Neural progenitor cell (in vitro differentiated cells): ENCODE results near the gene SLC2A9. TPM values are rescaled to one million over a fixed set of nuclear protein-coding genes. Genes with fewer than 3 reads are reported as not detected.
A peak's percentile ranks its signal among the peaks of the same experiment; 100 is the strongest.

Source experiments
- DNase-seq: peaks from one replicate; pipeline ENCODE4 v3.0.0-alpha.2; 2016; ENCODE audit warnings: low spot score
- H2AFZ ChIP-seq: fragments of 200-600 bp; sonication (generic); replicated peaks from 2 replicates; pipeline ENCODE4 v1.6.1; 2016; ENCODE audit warnings: antibody characterized with exemption
- H3F3A ChIP-seq: fragments of 200-600 bp; sonication (generic); 2 replicates; pipeline ENCODE4 v1.6.1; 2016; ENCODE audit warnings: antibody characterized with exemption, low read depth
- H3K27ac ChIP-seq: fragments of 200-600 bp; sonication (generic); 2 replicates; pipeline ENCODE4 v1.5.1; 2016; ENCODE audit warnings: mild to moderate bottlenecking
- H3K27me3 ChIP-seq: fragments of 200-600 bp; sonication (generic); 2 replicates; pipeline ENCODE4 v1.6.1; 2016; ENCODE audit warnings: mild to moderate bottlenecking, moderate library complexity
- H3K36me3 ChIP-seq: fragments of 200-600 bp; sonication (generic); 2 replicates; pipeline ENCODE4 v1.5.1; 2016
- H3K4me1 ChIP-seq: fragments of 200-600 bp; sonication (generic); 2 replicates; pipeline ENCODE4 v1.6.1; 2016; ENCODE audit warnings: mixed run types
- H3K4me2 ChIP-seq: fragments of 200-600 bp; sonication (generic); 2 replicates; pipeline ENCODE4 v1.6.1; 2016
- H3K4me3 ChIP-seq: fragments of 200-600 bp; sonication (generic); 2 replicates; pipeline ENCODE4 v1.5.1; 2016
- H3K79me2 ChIP-seq: fragments of 200-600 bp; sonication (generic); 2 replicates; pipeline ENCODE4 v1.6.1; 2016; ENCODE audit warnings: low read depth
- H3K9ac ChIP-seq: fragments of 200-600 bp; sonication (generic); 2 replicates; pipeline ENCODE4 v1.6.1; 2016
- H3K9me3 ChIP-seq: fragments of 200-600 bp; sonication (generic); 2 replicates; pipeline ENCODE4 v1.5.1; 2016; ENCODE audit warnings: low read depth
- H4K20me1 ChIP-seq: fragments of 200-600 bp; sonication (generic); 2 replicates; pipeline ENCODE4 v1.6.1; 2016; ENCODE audit warnings: low read depth
- H3K27ac Mint-ChIP-seq: 3 replicates; pipeline ENCODE4 v1.8.0; 2021; ENCODE audit warnings: mixed read lengths
- H3K27me3 Mint-ChIP-seq: 2 replicates; pipeline ENCODE4 v1.8.0; 2022; ENCODE audit warnings: low read depth, mild to moderate bottlenecking, inconsistent platforms, moderate library complexity, mixed read lengths; ENCODE audit not compliant: insufficient read depth
- H3K36me3 Mint-ChIP-seq: 3 replicates; pipeline ENCODE4 v1.8.0; 2021; ENCODE audit warnings: mixed read lengths
- H3K4me1 Mint-ChIP-seq: 3 replicates; pipeline ENCODE4 v1.8.0; 2021; ENCODE audit warnings: mixed read lengths
- H3K4me3 Mint-ChIP-seq: 3 replicates; pipeline ENCODE4 v1.8.0; 2021; ENCODE audit warnings: mild to moderate bottlenecking, moderate library complexity, mixed read lengths
- H3K9me3 Mint-ChIP-seq: 3 replicates; pipeline ENCODE4 v1.8.0; 2020; ENCODE audit warnings: mixed read lengths
- EZH2 ChIP-seq: fragments of 200-600 bp; sonication (generic); IDR thresholded peaks from 2 replicates; pipeline ENCODE4 v1.6.1; 2017; ENCODE audit warnings: antibody characterized with exemption, mild to moderate bottlenecking, moderate library complexity
- EZH2phosphoT487 ChIP-seq: fragments of 200-600 bp; sonication (generic); IDR thresholded peaks from 2 replicates; pipeline ENCODE4 v1.6.1; 2017; ENCODE audit warnings: antibody characterized with exemption
- total RNA-seq: library from RNA; depleted of rRNA; stranded (reverse); fragments of >200 nt; gene quantifications from 2 replicates; pipeline ENCODE4 v1.2.3, GENCODE V29; 2015; ENCODE audit warnings: low replicate concordance
- TF ChIP-seq, protein P1 (sequence below): fragments of 200-600 bp; sonication (generic); IDR thresholded peaks from 2 replicates; pipeline ENCODE4 v1.5.1; 2017; ENCODE audit warnings: antibody characterized with exemption, mild to moderate bottlenecking

Gene SLC2A9
- total RNA-seq, 1 donor from 2014 or later, result not detected

DNA sequence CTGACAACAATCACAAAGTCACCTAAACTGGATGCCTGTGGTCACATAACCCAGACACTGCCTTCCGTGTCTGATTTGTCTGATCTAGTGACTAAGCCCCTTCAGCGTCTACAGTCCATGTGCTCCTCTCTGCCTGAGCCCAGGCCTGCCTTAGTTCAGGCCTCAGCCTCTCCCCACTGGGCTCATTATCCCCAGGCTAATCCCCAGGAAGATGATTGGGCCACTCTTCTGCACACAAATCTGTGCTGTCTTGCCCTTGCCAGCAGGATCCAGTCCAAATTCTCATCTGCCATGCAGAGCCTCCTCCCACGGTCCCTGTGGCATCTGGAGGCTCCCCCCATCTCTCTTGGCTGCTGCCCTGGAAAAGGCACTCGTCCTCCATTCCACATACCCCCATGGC is 96.5 kb downstream of the SLC2A9 start:
- H3K4me1 ChIP-seq, result peaks cover 12% of the 10 kb centered on the region
- Mint-ChIP-seq H3K9me3 (no peaks in the 10 kb centered on the region), H3K4me1 (peaks cover 24% of the 10 kb centered on the region), H3K4me3 (no peak overlapping the region), H3K27me3 (peaks cover 21% of the 10 kb centered on the region), H3K27ac (peak overlapping the region; percentile 14), H3K36me3 (no peaks in the 10 kb centered on the region)
- H3K27ac ChIP-seq, result no peak overlapping the region
- no peaks in the 10 kb centered on the region for H4K20me1 ChIP-seq
- H3F3A ChIP-seq, result peaks cover 5% of the 10 kb centered on the region
- TF ChIP-seq, protein P1, sequence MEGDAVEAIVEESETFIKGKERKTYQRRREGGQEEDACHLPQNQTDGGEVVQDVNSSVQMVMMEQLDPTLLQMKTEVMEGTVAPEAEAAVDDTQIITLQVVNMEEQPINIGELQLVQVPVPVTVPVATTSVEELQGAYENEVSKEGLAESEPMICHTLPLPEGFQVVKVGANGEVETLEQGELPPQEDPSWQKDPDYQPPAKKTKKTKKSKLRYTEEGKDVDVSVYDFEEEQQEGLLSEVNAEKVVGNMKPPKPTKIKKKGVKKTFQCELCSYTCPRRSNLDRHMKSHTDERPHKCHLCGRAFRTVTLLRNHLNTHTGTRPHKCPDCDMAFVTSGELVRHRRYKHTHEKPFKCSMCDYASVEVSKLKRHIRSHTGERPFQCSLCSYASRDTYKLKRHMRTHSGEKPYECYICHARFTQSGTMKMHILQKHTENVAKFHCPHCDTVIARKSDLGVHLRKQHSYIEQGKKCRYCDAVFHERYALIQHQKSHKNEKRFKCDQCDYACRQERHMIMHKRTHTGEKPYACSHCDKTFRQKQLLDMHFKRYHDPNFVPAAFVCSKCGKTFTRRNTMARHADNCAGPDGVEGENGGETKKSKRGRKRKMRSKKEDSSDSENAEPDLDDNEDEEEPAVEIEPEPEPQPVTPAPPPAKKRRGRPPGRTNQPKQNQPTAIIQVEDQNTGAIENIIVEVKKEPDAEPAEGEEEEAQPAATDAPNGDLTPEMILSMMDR, result no peak
- TF ChIP-seq EZH2phosphoT487 (no peak), EZH2 (no peak)
- H3K9ac ChIP-seq, result no peak overlapping the region
- no peak overlapping the region for H2AFZ ChIP-seq
- no peak overlapping the region for H3K4me3 ChIP-seq
- no peak overlapping the region for H3K4me2 ChIP-seq
- no peaks in the 10 kb centered on the region for H3K79me2 ChIP-seq
- no peaks in the 10 kb centered on the region for H3K36me3 ChIP-seq
- H3K9me3 ChIP-seq, result no peaks in the 10 kb centered on the region
- DNase-seq, result peak; percentile 57
- no peaks in the 10 kb centered on the region for H3K27me3 ChIP-seq

DNA sequence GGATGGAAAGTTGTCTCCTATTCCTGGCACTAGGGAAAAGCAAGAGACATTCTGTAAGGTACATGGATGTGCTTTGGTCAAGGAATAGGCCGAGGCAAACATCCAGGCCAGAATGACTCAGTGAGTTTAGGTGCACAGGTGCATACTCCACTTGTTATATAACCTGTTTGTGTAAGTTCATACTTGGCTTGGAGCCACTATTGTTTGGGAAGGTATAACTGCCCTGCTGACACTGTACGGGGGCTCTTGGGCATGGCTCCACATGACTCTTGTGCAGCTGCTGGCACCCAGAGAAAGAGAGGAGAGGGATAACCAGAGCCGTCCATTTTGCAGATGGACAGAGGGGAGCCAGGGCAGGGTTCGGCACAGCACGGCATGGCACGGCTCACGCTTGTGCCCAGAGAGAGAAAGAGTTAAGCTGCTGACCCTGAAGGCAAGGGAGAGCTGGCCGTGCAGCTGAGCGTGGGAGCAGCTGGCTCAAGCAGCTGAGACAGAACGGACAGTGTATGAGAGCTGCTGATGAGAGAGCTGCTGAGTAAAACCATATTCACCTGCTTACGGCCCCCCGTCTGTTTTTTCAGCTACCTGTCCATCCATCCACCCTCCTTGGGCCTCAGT is 98.0 kb downstream of the SLC2A9 start:
- TF ChIP-seq EZH2, result no peak
- TF ChIP-seq, protein P1, result no peak
- TF ChIP-seq EZH2phosphoT487, result no peak
- H3K27me3 Mint-ChIP-seq, result peaks cover 22% of the 10 kb centered on the region
- Histone ChIP-seq H2AFZ (no peak overlapping the region), H3K4me1 (peaks cover 12% of the 10 kb centered on the region), H4K20me1 (no peaks in the 10 kb centered on the region), H3K4me2 (no peak overlapping the region), H3K27me3 (no peaks in the 10 kb centered on the region), H3K4me3 (no peak overlapping the region), H3K9me3 (no peaks in the 10 kb centered on the region), H3K36me3 (no peaks in the 10 kb centered on the region), H3K9ac (no peak overlapping the region), H3F3A (peaks cover 5% of the 10 kb centered on the region), H3K79me2 (no peaks in the 10 kb centered on the region), H3K27ac (no peak overlapping the region)
- no peaks in the 10 kb centered on the region for H3K36me3 Mint-ChIP-seq
- H3K27ac Mint-ChIP-seq, result peak overlapping the region; percentile 50
- no peak for DNase-seq
- no peaks in the 10 kb centered on the region for H3K9me3 Mint-ChIP-seq
- H3K4me1 Mint-ChIP-seq, result peaks cover 27% of the 10 kb centered on the region
- no peak overlapping the region for H3K4me3 Mint-ChIP-seq

DNA sequence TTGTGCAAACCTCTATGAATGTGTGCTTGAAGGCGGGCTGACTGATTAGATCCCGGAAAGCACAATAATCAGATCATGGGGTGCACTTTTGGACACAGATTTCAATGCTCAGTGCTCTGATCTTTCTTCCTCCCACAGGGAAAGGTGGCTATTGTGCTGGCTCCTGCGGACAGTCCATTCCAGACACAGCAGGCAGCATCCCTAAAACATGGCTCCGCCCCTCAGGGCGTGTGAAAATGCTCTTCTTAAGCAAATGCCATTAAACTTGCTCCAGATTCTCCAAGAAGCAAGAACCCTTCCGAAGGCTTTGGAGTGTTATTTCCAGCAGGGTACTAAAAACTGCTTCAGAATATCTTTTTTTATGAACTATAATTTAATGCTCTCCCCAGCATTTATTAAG is 100.0 kb downstream of the SLC2A9 start:
- Mint-ChIP-seq H3K4me1 (peaks cover 27% of the 10 kb centered on the region), H3K36me3 (no peaks in the 10 kb centered on the region), H3K9me3 (no peaks in the 10 kb centered on the region), H3K4me3 (peak overlapping the region; percentile 34), H3K27me3 (peaks cover 20% of the 10 kb centered on the region), H3K27ac (peak overlapping the region; percentile 62)
- peak overlapping the region; percentile 15 for H2AFZ ChIP-seq
- H3K79me2 ChIP-seq, result no peaks in the 10 kb centered on the region
- peak; percentile 77 for DNase-seq
- H4K20me1 ChIP-seq, result no peaks in the 10 kb centered on the region
- no peaks in the 10 kb centered on the region for H3K27me3 ChIP-seq
- no peak overlapping the region for H3K27ac ChIP-seq
- peaks cover 5% of the 10 kb centered on the region for H3F3A ChIP-seq
- no peak for TF ChIP-seq EZH2
- TF ChIP-seq, protein P1, result no peak
- TF ChIP-seq EZH2phosphoT487, result no peak
- no peak overlapping the region for H3K4me3 ChIP-seq
- no peak overlapping the region for H3K9ac ChIP-seq
- H3K9me3 ChIP-seq, result no peaks in the 10 kb centered on the region
- H3K4me2 ChIP-seq, result peak overlapping the region; percentile 65
- H3K36me3 ChIP-seq, result no peaks in the 10 kb centered on the region
- peaks cover 12% of the 10 kb centered on the region for H3K4me1 ChIP-seq
